Dermis microvascular lymphatic vessel endothelial cell (primary cell): ENCODE data around the gene CHST11. TPM values are rescaled to one million over a fixed set of nuclear protein-coding genes. Genes with fewer than 3 reads are reported as not detected.

ENCODE experiments used
- DNase-seq, 2 donors: peaks; one replicate each; pipeline versions ENCODE4 v3.0.0 to v3.0.0-alpha.2; 2010; ENCODE audit warnings: low read depth in 2 of 2
- total RNA-seq: library from RNA; depleted of rRNA; stranded (reverse); fragments of >200 nt; gene quantifications from 2 replicates; pipeline ENCODE4 v1.2.1, GENCODE V29; 2014

Gene CHST11
- total RNA-seq, 1 donor from 2014 or later: 2.1 TPM

- DNase-seq: no peak
Measured at GRCh38 chr12:104716172-104716571, 259.4 kb downstream of the CHST11 start.

DNA sequence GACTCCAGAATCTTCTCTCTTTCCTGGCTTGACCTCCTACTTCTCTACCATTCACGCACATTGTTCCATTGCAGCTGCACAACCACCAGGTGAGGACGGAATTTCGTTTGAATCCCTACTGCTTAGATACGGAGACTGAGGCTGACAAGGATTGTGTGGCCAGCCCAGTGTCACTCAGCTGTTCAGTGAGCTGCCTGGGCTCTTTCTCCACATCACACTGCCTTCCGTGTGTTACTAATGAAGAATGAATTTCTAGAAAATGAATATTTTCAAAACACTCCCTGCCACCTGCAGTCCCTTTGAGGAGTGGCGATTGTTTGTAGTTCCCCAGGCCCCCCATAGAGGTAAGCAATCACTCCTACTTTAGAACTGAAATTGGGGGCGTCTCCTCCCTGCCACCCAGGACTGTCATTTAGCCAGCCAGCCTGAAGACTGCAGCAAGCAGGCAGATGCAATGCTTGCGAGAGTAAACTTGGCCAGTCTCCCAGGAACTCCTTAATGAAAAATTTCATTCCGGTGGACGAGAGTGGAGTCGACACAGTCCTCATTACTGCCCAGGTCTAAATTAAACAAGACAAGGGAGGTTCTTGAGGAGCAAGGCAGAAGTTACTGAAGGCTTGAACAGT, 261.7 kb downstream of the CHST11 start:
- no peak for DNase-seq

- DNase-seq: no peak
Measured at GRCh38 chr12:104719700-104720338, 263.1 kb downstream of the CHST11 start.

- peak in 1 of 2 donors; percentile 29 for DNase-seq
Measured at GRCh38 chr12:104720339-104721038, 263.7 kb downstream of the CHST11 start.

DNA sequence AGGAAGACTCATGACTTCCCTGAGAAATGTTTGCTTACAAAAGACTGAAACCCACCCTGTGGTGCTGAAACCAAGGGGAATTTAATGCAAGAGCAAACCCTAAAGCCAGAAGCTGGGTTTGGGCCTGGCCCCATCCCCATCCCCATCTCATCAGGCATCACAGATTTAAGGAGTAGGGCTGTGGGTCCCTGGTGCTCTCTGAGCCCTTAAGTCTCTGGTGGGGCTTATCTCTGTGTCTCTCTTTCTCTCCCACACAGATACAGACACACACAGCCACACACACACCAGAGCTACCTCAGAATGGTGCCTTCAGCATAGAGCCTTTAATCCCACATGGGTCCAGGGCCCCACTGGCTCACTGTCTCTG, 264.3 kb downstream of the CHST11 start:
- no peak for DNase-seq

GRCh38 chr12:104721936-104722335, 265.2 kb downstream of the CHST11 start:
- no peak for DNase-seq

- DNase-seq: peak; percentile 69 to 76
Measured at GRCh38 chr12:104722601-104723534, 266.1 kb downstream of the CHST11 start.

DNA sequence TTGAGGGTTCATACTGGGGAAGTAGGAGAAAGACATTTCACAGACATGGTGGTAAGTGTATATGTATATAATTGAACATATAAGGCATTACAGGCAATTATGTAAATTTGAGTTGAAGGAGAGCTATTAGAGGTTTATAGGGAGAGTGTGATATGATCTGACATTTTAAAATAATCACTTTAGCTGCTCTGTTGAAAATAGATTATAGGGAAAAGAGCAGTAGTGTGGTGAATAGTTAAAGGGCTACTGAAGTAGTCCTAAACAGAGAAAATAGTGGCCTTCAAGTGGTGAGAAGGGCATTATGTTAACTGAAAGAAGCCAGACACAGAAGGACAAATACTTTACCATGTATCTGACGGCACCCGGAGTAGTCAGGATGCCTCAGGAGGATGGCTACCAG, 267.1 kb downstream of the CHST11 start:
- DNase-seq: no peak

- no peak for DNase-seq
Measured at GRCh38 chr12:104724992-104725585, 268.3 kb downstream of the CHST11 start.

- DNase-seq: no peak
Measured at GRCh38 chr12:104725610-104726009, 268.9 kb downstream of the CHST11 start.

DNA sequence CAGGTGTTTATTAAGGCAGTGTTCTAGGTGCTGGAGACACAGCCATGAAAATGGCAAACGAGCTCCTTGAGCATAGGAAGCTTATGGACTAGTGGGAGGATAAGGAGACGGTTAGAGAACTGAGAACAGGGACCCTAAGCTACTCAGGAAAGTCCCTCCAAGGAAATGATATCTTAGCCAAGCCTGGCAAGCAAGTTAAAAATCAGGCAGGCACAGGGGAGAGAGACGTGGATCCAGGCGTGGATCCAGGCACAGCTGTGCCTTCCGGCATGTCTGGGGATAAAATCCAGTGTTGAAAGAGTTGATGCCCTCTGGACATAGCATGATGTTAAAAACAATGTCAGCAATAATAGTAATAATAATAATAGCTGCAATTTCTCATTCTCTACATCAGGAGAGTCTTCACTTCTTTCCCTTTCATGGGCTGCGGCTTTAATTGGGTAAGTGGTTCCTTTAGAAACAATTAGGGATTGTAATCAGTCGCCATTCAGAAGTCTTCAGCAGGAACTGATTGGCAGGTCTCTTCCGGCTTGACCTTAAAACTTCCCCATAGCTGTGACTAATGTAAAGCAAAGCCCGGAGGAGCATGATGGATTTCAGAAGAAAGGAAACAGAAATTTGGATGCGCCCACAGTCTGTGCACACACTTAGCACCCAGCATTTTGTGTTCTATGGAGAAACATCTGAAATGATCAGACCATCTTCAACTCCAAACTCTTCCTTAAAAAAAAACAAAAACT, 271.1 kb downstream of the CHST11 start:
- peak in 1 of 2 donors; percentile 28 for DNase-seq

GRCh38 chr12:104729091-104729490, 272.3 kb downstream of the CHST11 start:
- no peak for DNase-seq

GRCh38 chr12:104729610-104730446, 273.1 kb downstream of the CHST11 start:
- no peak for DNase-seq

- DNase-seq: no peak
Measured at GRCh38 chr12:104730763-104731162, 274.0 kb downstream of the CHST11 start.

DNA sequence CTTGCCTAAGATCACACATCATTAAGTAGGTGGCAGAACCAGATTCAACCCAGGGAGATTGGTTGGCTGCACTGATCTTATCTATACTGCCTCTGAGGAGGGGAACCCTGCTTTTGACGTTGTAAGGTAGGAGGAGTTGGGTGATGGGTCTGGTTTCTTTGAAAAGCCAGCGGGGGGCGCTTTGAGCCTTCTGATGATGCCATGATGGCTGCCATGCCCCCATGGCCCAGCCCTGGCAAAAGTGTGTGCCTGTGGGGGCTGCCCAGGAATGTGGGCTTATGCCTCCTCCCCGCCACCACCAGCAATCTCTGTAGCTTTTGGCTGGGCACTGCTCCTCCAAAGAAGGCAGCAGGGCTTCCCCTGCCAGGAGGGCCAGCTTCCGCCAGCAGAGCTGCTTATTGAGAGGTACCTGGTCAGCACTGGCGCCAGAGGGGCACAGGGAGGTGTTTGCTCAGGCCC, 277.0 kb downstream of the CHST11 start:
- peak in 1 of 2 donors; percentile 13 for DNase-seq

DNA sequence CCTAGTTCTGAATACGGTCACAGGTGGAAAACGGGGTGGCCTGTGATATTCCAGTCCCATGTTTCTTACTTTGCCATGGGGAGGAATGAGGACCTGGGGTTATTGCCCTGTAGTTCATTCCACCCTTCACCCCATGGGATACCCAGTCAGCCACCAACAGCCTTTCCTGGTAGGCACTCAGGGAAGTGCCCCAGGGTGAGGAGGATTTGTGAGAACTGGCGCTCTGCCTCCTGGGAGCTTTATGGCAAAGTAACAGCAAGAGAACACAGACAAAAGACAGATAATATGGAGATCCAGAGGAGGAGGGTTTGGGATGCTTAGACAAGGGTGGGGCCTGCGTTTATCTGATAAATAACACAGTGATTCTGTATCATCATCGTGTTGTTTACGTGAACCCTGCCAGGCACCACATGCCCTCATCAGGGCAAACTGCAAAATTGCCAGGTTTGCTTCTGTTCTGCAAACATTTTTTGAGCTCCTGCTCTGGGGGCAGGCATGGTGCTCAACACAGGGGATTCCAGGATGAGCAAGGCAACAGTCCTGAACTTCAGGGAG, 277.9 kb downstream of the CHST11 start:
- no peak for DNase-seq

GRCh38 chr12:104735801-104736200, 279.1 kb downstream of the CHST11 start:
- no peak for DNase-seq

DNA sequence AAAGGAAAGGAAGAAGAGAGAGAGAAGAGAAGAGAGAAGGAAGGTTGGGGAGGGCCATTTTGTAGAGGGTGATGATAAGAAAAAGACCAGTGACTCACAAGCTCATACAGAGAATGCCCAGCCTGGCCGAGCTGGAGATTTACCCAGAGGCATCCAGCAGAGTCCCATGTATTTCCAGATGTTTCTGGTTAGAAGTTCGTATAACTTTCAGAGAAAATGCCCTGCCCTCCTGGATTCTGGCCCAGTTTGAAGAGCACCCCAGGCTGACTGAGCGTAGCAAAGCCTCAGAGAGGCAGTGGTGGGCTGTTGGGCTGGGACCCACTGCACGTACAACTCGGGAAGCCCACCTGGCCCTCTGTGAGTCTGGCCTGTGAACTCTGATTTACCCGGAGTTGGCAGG, 279.6 kb downstream of the CHST11 start:
- DNase-seq: no peak

GRCh38 chr12:104737113-104737512, 280.4 kb downstream of the CHST11 start:
- no peak for DNase-seq
